Articular chondrocyte of knee joint (primary cell): Measurements from ENCODE around the gene CSNK1E. TPM values are rescaled to one million over a fixed set of nuclear protein-coding genes. Genes with fewer than 3 reads are reported as not detected.

Source experiments
- small RNA-seq: library from RNA; depleted of rRNA; stranded (forward); fragments of <200 nt; gene quantifications from one replicate; pipeline ENCODE3, GENCODE V24; 2012
- total RNA-seq: library from RNA; depleted of rRNA; stranded (reverse); fragments of >200 nt; gene quantifications from 2 replicates; pipeline ENCODE4 v1.2.3, GENCODE V29; 2012

CSNK1E gene
- 84.9 and 97.3 TPM in 2 replicates for total RNA-seq

DNA sequence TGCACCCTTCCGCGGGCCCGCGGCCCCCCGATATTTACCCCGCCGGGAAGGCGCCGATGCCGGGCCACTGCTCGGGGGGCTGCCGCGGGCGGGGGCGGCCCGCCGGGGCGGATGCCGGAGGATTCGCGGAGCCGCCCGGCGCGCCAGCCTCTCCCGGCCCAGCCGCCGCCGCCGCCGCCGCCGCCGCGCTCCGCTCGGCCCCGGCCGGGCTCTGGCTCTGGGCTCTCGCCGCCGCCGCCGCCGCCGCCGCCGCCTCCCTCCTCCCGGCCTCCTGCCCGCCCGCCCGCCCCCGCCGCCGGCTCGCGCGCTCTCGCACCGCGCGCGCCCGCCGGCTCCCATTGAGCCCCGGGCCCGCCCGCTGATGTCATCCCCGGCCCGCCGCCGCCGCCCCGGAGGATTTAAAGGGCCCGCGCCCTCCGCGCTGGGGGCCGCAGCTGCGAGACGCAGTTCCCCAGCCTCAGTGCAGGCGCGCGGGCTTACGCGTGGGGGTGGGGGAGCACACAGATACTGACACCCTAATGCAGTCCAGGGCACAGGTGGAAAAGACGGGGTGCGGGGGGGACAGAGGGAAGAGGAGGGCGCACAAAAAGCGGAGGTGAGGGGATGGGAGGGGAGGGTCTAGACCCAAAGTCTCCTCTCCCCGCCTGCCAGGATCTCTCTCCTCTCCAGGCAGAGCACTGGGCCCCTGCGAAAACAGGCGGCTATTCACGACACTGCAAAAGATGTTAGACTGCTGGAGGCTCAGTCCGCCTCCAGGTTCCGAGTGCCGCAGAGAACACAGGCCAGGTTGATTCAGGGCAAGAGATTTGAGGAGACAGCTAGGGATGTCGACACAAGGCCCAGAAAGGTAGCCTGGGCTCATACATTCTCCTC lies at the start of gene CSNK1E:
CSNK1E (minus strand) TSS at position 312 of the 873 bp plus-strand sequence. CDS start 3,276 bp downstream, outside the sequence.

DNA sequence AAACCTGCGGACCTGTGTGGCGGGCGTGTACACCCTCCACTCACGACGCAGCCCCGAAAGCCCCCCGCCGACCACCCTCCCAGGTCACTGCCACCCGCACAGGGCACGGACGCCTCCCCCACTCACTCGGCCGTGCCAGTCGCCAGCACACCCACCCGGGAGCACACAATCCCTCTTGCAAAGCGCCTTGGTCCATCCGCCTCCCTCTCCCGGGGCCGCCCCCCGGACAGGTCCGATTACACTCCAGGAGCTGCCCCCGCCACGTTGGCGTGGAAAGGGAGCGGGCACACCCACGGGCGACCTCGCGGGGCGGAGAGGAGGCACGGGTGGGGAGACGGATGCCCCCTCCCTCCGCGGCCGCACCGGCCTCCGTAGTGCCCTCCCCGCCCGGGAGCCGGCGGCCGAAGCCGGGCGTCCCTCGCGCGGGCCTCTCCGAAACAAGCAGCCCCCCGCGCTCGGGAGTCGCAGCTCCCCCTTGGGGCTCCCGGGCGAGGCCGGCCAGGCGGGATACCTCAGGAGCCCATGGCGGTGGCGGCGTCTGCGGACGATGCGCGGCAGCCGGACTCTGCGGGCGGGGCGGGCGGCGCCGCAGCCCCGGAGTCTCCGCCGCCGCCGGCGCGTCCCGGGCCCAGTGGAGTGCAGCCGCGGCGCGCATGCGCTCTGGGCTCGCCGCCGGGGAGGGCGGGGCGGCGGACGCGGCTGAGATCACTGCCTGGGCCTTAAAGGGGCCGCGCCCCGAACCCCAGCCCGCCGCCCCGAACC lies 44.7 kb downstream of the CSNK1E start, which contains the start of gene TMEM184B:
TMEM184B (minus strand) TSS at position 638 of the 762 bp plus-strand sequence. CDS start 25,049 bp downstream, outside the sequence.

Small RNA genes within 50 kb of the gene (small RNA-seq; reads per million reads assigned to genes)
- not detected for gene RF00017

Other genes with a start within 250 kb of the CSNK1E start
- gene SLC16A8, start 233.2 kb downstream of the CSNK1E start, total RNA-seq = under 0.01 and 0.26 TPM in 2 replicates
- 0.65 and 0.78 TPM in 2 replicates for gene BAIAP2L2, start 206.7 kb downstream of the CSNK1E start, total RNA-seq
- 10.3 and 13.6 TPM in 2 replicates for gene PLA2G6, start 135.6 kb downstream of the CSNK1E start, total RNA-seq
- gene MAFF, start 115.4 kb downstream of the CSNK1E start, total RNA-seq = 14.8 and 40.6 TPM in 2 replicates
- 34.4 and 35.1 TPM in 2 replicates for gene TMEM184B, start 44.4 kb downstream of the CSNK1E start, total RNA-seq
- gene KCNJ4, start 137.8 kb upstream of the CSNK1E start, total RNA-seq = not detected in 2 replicates
- 172 and 206 TPM in 2 replicates for gene KDELR3, start 150.7 kb upstream of the CSNK1E start, total RNA-seq
- gene DDX17, start 188.9 kb upstream of the CSNK1E start, total RNA-seq = 403 and 461 TPM in 2 replicates